ENCODE results near the gene RGS3. TPM values are rescaled to one million over a fixed set of nuclear protein-coding genes. Genes with fewer than 3 reads are reported as not detected.

Gene RGS3
- total and polyA plus RNA-seq, 7 donors, result 26.9 to 50.7 (median 38.3) TPM

GRCh38 chr9:113477661-113478060, 14.1 kb downstream of the RGS3 start:
- Histone ChIP-seq H3K27me3 (no peaks in the 10 kb centered on the region), H3K9me3 (no peaks in the 10 kb centered on the region), H3K27ac (no peak overlapping the region), H3K4me1 (peaks cover 0 to 40% (median 34%) of the 10 kb centered on the region in 4 donors), H3K4me3 (no peak overlapping the region), H3K36me3 (no peaks in the 10 kb centered on the region)
- WGBS, 2 donors, result 90 to 92% methylated on average over 5 of the region's 5 CpGs
- intact Hi-C loops (cut with DNase I), result no loop called here
- DNase-seq, result peak; percentile 11
- no peak for TF ChIP-seq EP300 (IDR thresholded peaks at IDR 0.05)
- no peak for TF ChIP-seq POLR2AphosphoS5 (IDR thresholded peaks at IDR 0.05)
- TF ChIP-seq, protein P1, sequence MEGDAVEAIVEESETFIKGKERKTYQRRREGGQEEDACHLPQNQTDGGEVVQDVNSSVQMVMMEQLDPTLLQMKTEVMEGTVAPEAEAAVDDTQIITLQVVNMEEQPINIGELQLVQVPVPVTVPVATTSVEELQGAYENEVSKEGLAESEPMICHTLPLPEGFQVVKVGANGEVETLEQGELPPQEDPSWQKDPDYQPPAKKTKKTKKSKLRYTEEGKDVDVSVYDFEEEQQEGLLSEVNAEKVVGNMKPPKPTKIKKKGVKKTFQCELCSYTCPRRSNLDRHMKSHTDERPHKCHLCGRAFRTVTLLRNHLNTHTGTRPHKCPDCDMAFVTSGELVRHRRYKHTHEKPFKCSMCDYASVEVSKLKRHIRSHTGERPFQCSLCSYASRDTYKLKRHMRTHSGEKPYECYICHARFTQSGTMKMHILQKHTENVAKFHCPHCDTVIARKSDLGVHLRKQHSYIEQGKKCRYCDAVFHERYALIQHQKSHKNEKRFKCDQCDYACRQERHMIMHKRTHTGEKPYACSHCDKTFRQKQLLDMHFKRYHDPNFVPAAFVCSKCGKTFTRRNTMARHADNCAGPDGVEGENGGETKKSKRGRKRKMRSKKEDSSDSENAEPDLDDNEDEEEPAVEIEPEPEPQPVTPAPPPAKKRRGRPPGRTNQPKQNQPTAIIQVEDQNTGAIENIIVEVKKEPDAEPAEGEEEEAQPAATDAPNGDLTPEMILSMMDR (IDR thresholded peaks at IDR 0.05), result no peak
- TF ChIP-seq POLR2A (IDR thresholded peaks at IDR 0.05), result no peak

GRCh38 chr9:113479174-113479621, 15.7 kb downstream of the RGS3 start:
- Histone ChIP-seq H3K4me1 (peaks cover 0 to 50% (median 40%) of the 10 kb centered on the region in 4 donors), H3K27me3 (no peaks in the 10 kb centered on the region), H3K9me3 (no peaks in the 10 kb centered on the region), H3K4me3 (no peak overlapping the region), H3K36me3 (no peaks in the 10 kb centered on the region), H3K27ac (no peak overlapping the region)
- DNase-seq, result peak; percentile 34
- 59 to 74% methylated on average over 7 of the region's 7 CpGs for WGBS, 2 donors
- TF ChIP-seq POLR2A (IDR thresholded peaks at IDR 0.05) (no peak), POLR2AphosphoS5 (IDR thresholded peaks at IDR 0.05) (no peak), EP300 (IDR thresholded peaks at IDR 0.05) (no peak)
- TF ChIP-seq, protein P1 (IDR thresholded peaks at IDR 0.05), result no peak
- intact Hi-C loops (cut with DNase I), result no loop called here

GRCh38 chr9:113480612-113481011, 17.1 kb downstream of the RGS3 start:
- peaks cover 0 to 45% (median 41%) of the 10 kb centered on the region in 4 donors for H3K4me1 ChIP-seq
- H3K27me3 ChIP-seq, result no peaks in the 10 kb centered on the region
- DNase-seq, result peak; percentile 50
- TF ChIP-seq POLR2AphosphoS5 (IDR thresholded peaks at IDR 0.05) (no peak), POLR2A (IDR thresholded peaks at IDR 0.05) (no peak), EP300 (IDR thresholded peaks at IDR 0.05) (no peak)
- TF ChIP-seq, protein P1 (IDR thresholded peaks at IDR 0.05), result no peak
- H3K27ac ChIP-seq, result no peak overlapping the region
- no peak overlapping the region for H3K4me3 ChIP-seq
- no peaks in the 10 kb centered on the region for H3K36me3 ChIP-seq
- 97 to 98% methylated on average over 4 of the region's 4 CpGs for WGBS, 2 donors
- H3K9me3 ChIP-seq, result no peaks in the 10 kb centered on the region
- intact Hi-C loops (cut with DNase I), result no loop called here

DNA sequence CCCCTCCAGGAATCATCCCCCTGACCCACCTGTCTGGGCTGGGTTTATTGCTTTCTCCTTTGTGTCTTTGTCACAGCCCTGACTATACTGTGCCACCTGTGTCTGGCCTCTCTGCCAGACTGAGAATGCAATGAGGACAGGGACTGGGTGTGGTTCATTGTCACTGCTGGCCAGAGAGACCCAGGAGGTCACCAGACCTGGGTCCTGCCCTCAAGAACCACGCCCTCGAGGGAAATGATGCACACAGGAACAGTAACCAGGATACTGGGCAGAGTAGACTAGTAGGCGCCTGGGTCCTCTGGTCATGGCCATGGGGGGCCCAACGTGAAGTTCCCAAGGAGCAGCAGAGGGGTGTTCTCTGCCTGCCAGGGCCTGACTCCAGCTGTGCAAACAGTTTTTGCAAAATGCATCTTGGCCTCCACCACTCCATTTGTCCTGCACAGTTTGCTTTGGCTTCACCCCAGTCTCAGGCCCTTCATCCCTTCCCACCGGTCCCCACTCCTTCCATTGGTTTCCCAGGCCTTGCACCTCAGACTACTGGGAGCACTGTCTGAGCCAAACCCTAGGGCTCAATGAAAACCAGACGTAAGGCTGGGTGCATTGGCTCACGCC, 17.8 kb downstream of the RGS3 start:
- peaks cover 0 to 52% (median 45%) of the 10 kb centered on the region in 4 donors for H3K4me1 ChIP-seq
- intact Hi-C loops (cut with DNase I), result no loop called here
- peak; percentile 52 for DNase-seq
- peak overlapping the region in 1 of 4 donors; percentile 7 for H3K27ac ChIP-seq
- no peaks in the 10 kb centered on the region for H3K27me3 ChIP-seq
- WGBS, 2 donors, result 81 to 89% methylated on average over 7 of the region's 7 CpGs
- no peak overlapping the region for H3K4me3 ChIP-seq
- no peaks in the 10 kb centered on the region for H3K9me3 ChIP-seq
- no peaks in the 10 kb centered on the region for H3K36me3 ChIP-seq
- no peak for TF ChIP-seq POLR2AphosphoS5 (IDR thresholded peaks at IDR 0.05)
- TF ChIP-seq POLR2A (IDR thresholded peaks at IDR 0.05), result no peak
- TF ChIP-seq, protein P1 (IDR thresholded peaks at IDR 0.05), result no peak

Measured in sigmoid colon (tissue), 7 donors.